ENCODE measurements around the gene OTUD3. TPM values are rescaled to one million over a fixed set of nuclear protein-coding genes. Genes with fewer than 3 reads are reported as not detected.

Gene OTUD3
- total RNA-seq, 1 donor from 2014 or later: 22.3 TPM

- Mint-ChIP-seq H3K27me3 (ENCODE audit: low read depth) (peaks cover 9% of the 10 kb centered on the region), H3K4me1 (no peaks in the 10 kb centered on the region), H3K9me3 (no peaks in the 10 kb centered on the region), H3K4me3 (no peak overlapping the region), H3K27ac (no peak overlapping the region), H3K36me3 (no peaks in the 10 kb centered on the region)
- TF ChIP-seq, protein P1, sequence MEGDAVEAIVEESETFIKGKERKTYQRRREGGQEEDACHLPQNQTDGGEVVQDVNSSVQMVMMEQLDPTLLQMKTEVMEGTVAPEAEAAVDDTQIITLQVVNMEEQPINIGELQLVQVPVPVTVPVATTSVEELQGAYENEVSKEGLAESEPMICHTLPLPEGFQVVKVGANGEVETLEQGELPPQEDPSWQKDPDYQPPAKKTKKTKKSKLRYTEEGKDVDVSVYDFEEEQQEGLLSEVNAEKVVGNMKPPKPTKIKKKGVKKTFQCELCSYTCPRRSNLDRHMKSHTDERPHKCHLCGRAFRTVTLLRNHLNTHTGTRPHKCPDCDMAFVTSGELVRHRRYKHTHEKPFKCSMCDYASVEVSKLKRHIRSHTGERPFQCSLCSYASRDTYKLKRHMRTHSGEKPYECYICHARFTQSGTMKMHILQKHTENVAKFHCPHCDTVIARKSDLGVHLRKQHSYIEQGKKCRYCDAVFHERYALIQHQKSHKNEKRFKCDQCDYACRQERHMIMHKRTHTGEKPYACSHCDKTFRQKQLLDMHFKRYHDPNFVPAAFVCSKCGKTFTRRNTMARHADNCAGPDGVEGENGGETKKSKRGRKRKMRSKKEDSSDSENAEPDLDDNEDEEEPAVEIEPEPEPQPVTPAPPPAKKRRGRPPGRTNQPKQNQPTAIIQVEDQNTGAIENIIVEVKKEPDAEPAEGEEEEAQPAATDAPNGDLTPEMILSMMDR (IDR thresholded peaks at IDR 0.05; ENCODE audit: unreplicated experiment): no peak
- DNase-seq (ENCODE audit: low spot score in 2 of 2, unreplicated experiment in 2 of 2): no peak
These were observed 10.0 kb upstream of the OTUD3 start for GRCh38 chr1:19872190-19872589.

DNA sequence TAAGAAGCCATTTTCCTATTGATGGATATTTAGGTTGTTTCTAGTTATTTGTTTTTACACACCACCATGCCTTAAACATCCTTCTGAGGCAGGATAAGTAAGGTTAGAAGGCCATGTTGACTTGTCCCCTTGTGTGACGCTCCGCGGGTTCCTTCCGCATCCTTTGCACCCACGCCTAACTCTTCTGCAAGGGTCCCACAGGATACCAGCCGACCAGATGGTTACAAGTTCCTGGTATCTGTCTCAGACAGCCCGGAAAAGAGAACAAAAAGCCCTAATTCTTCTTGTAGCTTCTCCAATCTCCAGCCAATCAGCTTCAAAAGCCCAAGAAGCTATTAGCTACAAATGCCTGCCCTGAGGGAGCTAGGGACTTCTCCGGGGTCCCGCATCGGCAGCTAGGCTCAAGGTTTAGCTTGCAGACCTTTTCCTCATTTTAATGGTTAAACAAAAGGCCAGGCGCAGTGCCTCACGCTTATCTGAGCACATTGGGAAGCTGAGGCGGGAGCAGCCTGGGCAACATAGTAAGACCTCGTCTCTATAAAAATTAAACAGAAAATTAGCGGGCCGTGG is 4.9 kb upstream of the OTUD3 start:
- TF ChIP-seq, protein P1 (IDR thresholded peaks at IDR 0.05; ENCODE audit: unreplicated experiment): no peak
- H3K27me3 Mint-ChIP-seq (ENCODE audit: low read depth): peaks cover 6% of the 10 kb centered on the region
- no peaks in the 10 kb centered on the region for H3K36me3 Mint-ChIP-seq

DNA sequence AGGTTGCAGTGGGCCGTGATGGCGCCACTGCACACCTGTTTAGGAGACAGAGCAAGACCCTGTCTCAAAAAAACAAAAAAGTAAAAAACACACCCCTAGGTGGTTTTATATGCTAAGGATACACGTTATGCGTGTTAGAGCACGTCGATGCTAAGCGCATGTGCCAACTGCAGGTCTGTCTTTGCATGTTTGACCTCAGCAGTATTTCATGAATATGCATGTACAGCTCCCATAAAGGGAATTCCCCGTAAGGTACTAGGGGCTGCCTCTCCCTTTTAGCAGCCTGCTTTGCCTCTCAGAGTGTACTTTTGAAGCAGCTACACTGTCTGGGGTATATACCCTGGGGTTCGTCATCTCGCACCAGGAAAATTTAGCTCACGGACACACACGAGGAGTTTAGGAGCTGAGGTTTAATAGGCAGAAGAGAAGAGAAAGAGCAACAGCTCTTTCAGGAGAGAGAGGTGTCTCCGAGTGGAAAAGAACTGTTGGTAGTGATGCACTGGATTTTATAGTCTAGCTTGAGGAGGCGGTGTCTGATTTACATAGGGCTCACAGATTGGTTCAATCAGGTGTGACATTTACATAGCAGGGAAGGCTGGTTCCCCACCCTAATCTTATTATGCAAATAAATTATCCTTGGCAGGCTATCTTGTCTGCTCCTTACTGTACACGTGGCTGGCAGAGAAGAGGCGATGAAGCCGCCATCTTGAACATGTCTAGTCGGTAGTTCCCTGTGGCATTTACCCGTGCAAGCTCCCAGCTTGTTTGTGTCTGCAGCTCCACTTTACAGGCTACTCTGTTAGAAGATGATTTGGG is 4.2 kb upstream of the OTUD3 start:
- H3K4me3 Mint-ChIP-seq: no peak overlapping the region

More for the DNA sequence above, 4.9 kb upstream of the OTUD3 start:
- Mint-ChIP-seq H3K4me3 (no peak overlapping the region), H3K4me1 (peaks cover 5% of the 10 kb centered on the region), H3K9me3 (no peaks in the 10 kb centered on the region), H3K27ac (no peak overlapping the region)
- DNase-seq (ENCODE audit: low spot score in 2 of 2, unreplicated experiment in 2 of 2): no peak

GRCh38 chr1:19878637-19878985 is 3.6 kb upstream of the OTUD3 start:
- no peak overlapping the region for H3K27ac Mint-ChIP-seq
- H3K4me1 Mint-ChIP-seq: peaks cover 15% of the 10 kb centered on the region
- H3K9me3 Mint-ChIP-seq: no peaks in the 10 kb centered on the region

More for the DNA sequence above, 4.2 kb upstream of the OTUD3 start:
- H3K36me3 Mint-ChIP-seq: no peaks in the 10 kb centered on the region
- H3K27me3 Mint-ChIP-seq (ENCODE audit: low read depth): peaks cover 4% of the 10 kb centered on the region
- H3K4me1 Mint-ChIP-seq: peaks cover 9% of the 10 kb centered on the region
- DNase-seq (ENCODE audit: low spot score in 2 of 2, unreplicated experiment in 2 of 2): no peak
- H3K9me3 Mint-ChIP-seq: no peaks in the 10 kb centered on the region
- no peak overlapping the region for H3K27ac Mint-ChIP-seq
- TF ChIP-seq, protein P1 (IDR thresholded peaks at IDR 0.05; ENCODE audit: unreplicated experiment): no peak

DNA sequence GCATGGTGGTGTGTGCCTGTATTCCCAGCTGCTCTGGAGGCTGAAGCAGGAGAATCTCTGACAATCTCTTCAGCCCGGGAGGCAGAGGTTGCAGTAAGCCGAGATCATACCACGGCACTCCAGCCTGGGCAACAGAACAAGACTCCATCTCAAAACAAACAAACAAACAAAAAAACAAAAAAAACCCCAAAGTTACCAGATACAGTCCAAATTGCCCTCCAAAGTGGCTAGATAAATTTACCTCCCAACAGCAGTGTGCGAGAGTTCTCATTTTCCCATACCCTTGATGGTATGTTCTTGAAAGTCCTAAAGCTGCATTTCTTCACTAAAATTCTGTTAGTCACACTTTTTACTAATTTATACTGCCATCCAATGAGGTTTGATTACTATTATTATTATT is 3.0 kb upstream of the OTUD3 start:
- no peak overlapping the region for H3K27ac Mint-ChIP-seq
- no peak overlapping the region for H3K4me3 Mint-ChIP-seq
- H3K36me3 Mint-ChIP-seq: no peaks in the 10 kb centered on the region
- peaks cover 21% of the 10 kb centered on the region for H3K4me1 Mint-ChIP-seq
- TF ChIP-seq, protein P1 (IDR thresholded peaks at IDR 0.05; ENCODE audit: unreplicated experiment): no peak
- DNase-seq (ENCODE audit: low spot score in 2 of 2, unreplicated experiment in 2 of 2): no peak
- no peaks in the 10 kb centered on the region for H3K9me3 Mint-ChIP-seq
- H3K27me3 Mint-ChIP-seq (ENCODE audit: low read depth): no peaks in the 10 kb centered on the region

More at GRCh38 chr1:19878637-19878985, 3.6 kb upstream of the OTUD3 start:
- TF ChIP-seq, protein P1 (IDR thresholded peaks at IDR 0.05; ENCODE audit: unreplicated experiment): no peak
- no peak for DNase-seq (ENCODE audit: low spot score in 2 of 2, unreplicated experiment in 2 of 2)
- no peaks in the 10 kb centered on the region for H3K27me3 Mint-ChIP-seq (ENCODE audit: low read depth)
- H3K4me3 Mint-ChIP-seq: no peak overlapping the region
- no peaks in the 10 kb centered on the region for H3K36me3 Mint-ChIP-seq
